Upper lobe of left lung (tissue), 4 donors: ENCODE results near the gene FAM229A.

Source experiments
- POLR2A ChIP-seq, 4 donors: fragments of 450-650 bp; IDR thresholded peaks; one replicate each; pipeline ENCODE4 v1.5.1; 2016 to 2017; ENCODE audit warnings: antibody characterized with exemption in 4 of 4, mild to moderate bottlenecking in 2 of 4
- TF ChIP-seq, protein P1 (sequence below), 6 experiments: fragments of 450-650 bp in 4 of 6; fragments of 200-600 bp in 2 of 6; sonication (generic) in 2 of 6; IDR thresholded peaks; one replicate each; pipeline ENCODE4 v1.5.1; 2016 to 2019; ENCODE audit warnings: antibody characterized with exemption in 6 of 6

DNA sequence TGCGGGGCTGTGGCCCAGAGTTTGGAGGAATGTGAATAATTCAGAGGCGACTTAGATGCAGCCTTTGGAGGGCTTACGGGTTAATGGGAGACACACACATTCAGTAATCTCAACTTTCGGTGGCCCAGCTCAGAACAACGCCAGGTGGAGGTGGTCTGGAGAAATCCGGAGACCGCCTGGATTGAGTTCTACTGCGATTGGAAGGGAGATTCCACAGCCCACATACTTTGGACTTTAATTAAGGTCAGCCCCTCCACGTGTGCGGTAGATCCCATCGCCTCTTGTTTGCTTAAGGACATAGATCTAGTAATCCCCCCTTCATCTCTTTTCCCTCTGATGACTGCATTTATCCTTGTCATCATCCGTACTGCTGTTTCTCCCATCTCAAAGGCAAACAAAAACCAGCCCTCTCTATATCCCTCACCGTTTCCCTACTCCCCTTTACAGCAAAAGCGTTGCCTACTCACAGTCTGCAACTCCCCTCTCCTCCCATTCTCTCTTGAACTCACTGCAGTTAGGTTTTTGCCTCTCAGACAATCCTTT is 32.7 kb upstream of the FAM229A start:
- TF ChIP-seq, protein P1, sequence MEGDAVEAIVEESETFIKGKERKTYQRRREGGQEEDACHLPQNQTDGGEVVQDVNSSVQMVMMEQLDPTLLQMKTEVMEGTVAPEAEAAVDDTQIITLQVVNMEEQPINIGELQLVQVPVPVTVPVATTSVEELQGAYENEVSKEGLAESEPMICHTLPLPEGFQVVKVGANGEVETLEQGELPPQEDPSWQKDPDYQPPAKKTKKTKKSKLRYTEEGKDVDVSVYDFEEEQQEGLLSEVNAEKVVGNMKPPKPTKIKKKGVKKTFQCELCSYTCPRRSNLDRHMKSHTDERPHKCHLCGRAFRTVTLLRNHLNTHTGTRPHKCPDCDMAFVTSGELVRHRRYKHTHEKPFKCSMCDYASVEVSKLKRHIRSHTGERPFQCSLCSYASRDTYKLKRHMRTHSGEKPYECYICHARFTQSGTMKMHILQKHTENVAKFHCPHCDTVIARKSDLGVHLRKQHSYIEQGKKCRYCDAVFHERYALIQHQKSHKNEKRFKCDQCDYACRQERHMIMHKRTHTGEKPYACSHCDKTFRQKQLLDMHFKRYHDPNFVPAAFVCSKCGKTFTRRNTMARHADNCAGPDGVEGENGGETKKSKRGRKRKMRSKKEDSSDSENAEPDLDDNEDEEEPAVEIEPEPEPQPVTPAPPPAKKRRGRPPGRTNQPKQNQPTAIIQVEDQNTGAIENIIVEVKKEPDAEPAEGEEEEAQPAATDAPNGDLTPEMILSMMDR (IDR thresholded peaks at IDR 0.05) = no peak
- no peak for TF ChIP-seq POLR2A (IDR thresholded peaks at IDR 0.05)
